ENCODE data around the gene PSMD10.

Gene PSMD10

GRCh38 chrX:108072746-108073145 lies 18.6 kb downstream of the PSMD10 start:
- H3K27ac ChIP-seq (ENCODE audit: low read depth, low read length) = no peak overlapping the region
- no peaks in the 10 kb centered on the region for H3K9me3 ChIP-seq (ENCODE audit: insufficient read depth, low read length)
- TF ChIP-seq, protein P1, sequence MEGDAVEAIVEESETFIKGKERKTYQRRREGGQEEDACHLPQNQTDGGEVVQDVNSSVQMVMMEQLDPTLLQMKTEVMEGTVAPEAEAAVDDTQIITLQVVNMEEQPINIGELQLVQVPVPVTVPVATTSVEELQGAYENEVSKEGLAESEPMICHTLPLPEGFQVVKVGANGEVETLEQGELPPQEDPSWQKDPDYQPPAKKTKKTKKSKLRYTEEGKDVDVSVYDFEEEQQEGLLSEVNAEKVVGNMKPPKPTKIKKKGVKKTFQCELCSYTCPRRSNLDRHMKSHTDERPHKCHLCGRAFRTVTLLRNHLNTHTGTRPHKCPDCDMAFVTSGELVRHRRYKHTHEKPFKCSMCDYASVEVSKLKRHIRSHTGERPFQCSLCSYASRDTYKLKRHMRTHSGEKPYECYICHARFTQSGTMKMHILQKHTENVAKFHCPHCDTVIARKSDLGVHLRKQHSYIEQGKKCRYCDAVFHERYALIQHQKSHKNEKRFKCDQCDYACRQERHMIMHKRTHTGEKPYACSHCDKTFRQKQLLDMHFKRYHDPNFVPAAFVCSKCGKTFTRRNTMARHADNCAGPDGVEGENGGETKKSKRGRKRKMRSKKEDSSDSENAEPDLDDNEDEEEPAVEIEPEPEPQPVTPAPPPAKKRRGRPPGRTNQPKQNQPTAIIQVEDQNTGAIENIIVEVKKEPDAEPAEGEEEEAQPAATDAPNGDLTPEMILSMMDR (IDR thresholded peaks at IDR 0.05; ENCODE audit: insufficient read depth, low read length, poor library complexity, severe bottlenecking) = no peak
- TF ChIP-seq EZH2phosphoT487 (conservative IDR thresholded peaks at IDR 0.05; ENCODE audit: low read length) = no peak
- no peaks in the 10 kb centered on the region for H3K36me3 ChIP-seq (ENCODE audit: low read length)
- H3K4me2 ChIP-seq (ENCODE audit: low read depth, low read length, poor library complexity, severe bottlenecking) = no peak overlapping the region
- H3K9me2 ChIP-seq (replicated peaks; ENCODE audit: insufficient read depth, low read length) = no peaks in the 10 kb centered on the region
- H3K9ac ChIP-seq (ENCODE audit: low read length) = no peak overlapping the region
- H4K20me1 ChIP-seq (ENCODE audit: low read depth, low read length) = no peaks in the 10 kb centered on the region
- H3K27me3 ChIP-seq (ENCODE audit: low read length) = no peaks in the 10 kb centered on the region
- H3K4me3 ChIP-seq (ENCODE audit: insufficient read depth, low read length, poor library complexity, severe bottlenecking) = no peak overlapping the region
- no peak overlapping the region for H2AFZ ChIP-seq (ENCODE audit: low read depth, low read length, severe bottlenecking)
- no peaks in the 10 kb centered on the region for H3K79me2 ChIP-seq (ENCODE audit: insufficient read depth, low read length)
- no peaks in the 10 kb centered on the region for H3F3A ChIP-seq (ENCODE audit: insufficient read depth)

GRCh38 chrX:108071578-108071977 lies 19.8 kb downstream of the PSMD10 start:
- Histone ChIP-seq H3F3A (ENCODE audit: insufficient read depth) (no peaks in the 10 kb centered on the region), H3K79me2 (ENCODE audit: insufficient read depth, low read length) (no peaks in the 10 kb centered on the region), H3K36me3 (ENCODE audit: low read length) (no peaks in the 10 kb centered on the region), H3K4me3 (ENCODE audit: insufficient read depth, low read length, poor library complexity, severe bottlenecking) (no peak overlapping the region), H3K27me3 (ENCODE audit: low read length) (no peaks in the 10 kb centered on the region), H2AFZ (ENCODE audit: low read depth, low read length, severe bottlenecking) (no peak overlapping the region), H4K20me1 (ENCODE audit: low read depth, low read length) (no peaks in the 10 kb centered on the region), H3K9ac (ENCODE audit: low read length) (no peak overlapping the region), H3K4me2 (ENCODE audit: low read depth, low read length, poor library complexity, severe bottlenecking) (no peak overlapping the region), H3K9me3 (ENCODE audit: insufficient read depth, low read length) (no peaks in the 10 kb centered on the region), H3K27ac (ENCODE audit: low read depth, low read length) (no peak overlapping the region), H3K9me2 (replicated peaks; ENCODE audit: insufficient read depth, low read length) (no peaks in the 10 kb centered on the region)
- TF ChIP-seq, protein P1 (IDR thresholded peaks at IDR 0.05; ENCODE audit: insufficient read depth, low read length, poor library complexity, severe bottlenecking) = no peak
- no peak for TF ChIP-seq EZH2phosphoT487 (conservative IDR thresholded peaks at IDR 0.05; ENCODE audit: low read length)

GRCh38 chrX:108070891-108071290 lies 20.5 kb downstream of the PSMD10 start:
- H3K9ac ChIP-seq (ENCODE audit: low read length) = no peak overlapping the region
- H3F3A ChIP-seq (ENCODE audit: insufficient read depth) = no peaks in the 10 kb centered on the region
- H3K27ac ChIP-seq (ENCODE audit: low read depth, low read length) = no peak overlapping the region
- H3K27me3 ChIP-seq (ENCODE audit: low read length) = no peaks in the 10 kb centered on the region
- H3K9me2 ChIP-seq (replicated peaks; ENCODE audit: insufficient read depth, low read length) = no peaks in the 10 kb centered on the region
- TF ChIP-seq EZH2phosphoT487 (conservative IDR thresholded peaks at IDR 0.05; ENCODE audit: low read length) = no peak
- TF ChIP-seq, protein P1 (IDR thresholded peaks at IDR 0.05; ENCODE audit: insufficient read depth, low read length, poor library complexity, severe bottlenecking) = no peak
- H4K20me1 ChIP-seq (ENCODE audit: low read depth, low read length) = no peaks in the 10 kb centered on the region
- no peak overlapping the region for H3K4me3 ChIP-seq (ENCODE audit: insufficient read depth, low read length, poor library complexity, severe bottlenecking)
- no peaks in the 10 kb centered on the region for H3K9me3 ChIP-seq (ENCODE audit: insufficient read depth, low read length)
- H2AFZ ChIP-seq (ENCODE audit: low read depth, low read length, severe bottlenecking) = no peak overlapping the region
- H3K36me3 ChIP-seq (ENCODE audit: low read length) = no peaks in the 10 kb centered on the region
- no peak overlapping the region for H3K4me2 ChIP-seq (ENCODE audit: low read depth, low read length, poor library complexity, severe bottlenecking)
- no peaks in the 10 kb centered on the region for H3K79me2 ChIP-seq (ENCODE audit: insufficient read depth, low read length)
